Ascending aorta (tissue), 2 donors: ENCODE measurements around the gene CFAP97D1. TPM values are rescaled to one million over a fixed set of nuclear protein-coding genes. Genes with fewer than 3 reads are reported as not detected.
A peak's percentile ranks its signal among the peaks of the same experiment; 100 is the strongest.

Experiments
- DNase-seq, 2 donors: peaks; one replicate each; pipeline ENCODE4 v3.0.0-alpha.2; 2019; ENCODE audit warnings: low spot score in 2 of 2
- H3K27ac ChIP-seq, 2 donors: fragments of 200-600 bp; sonication (generic); one replicate each; pipeline ENCODE4 v1.5.1; 2016 to 2017; ENCODE audit warnings: mild to moderate bottlenecking in 1 of 2
- H3K27me3 ChIP-seq: fragments of 200-600 bp; sonication (generic); one replicate; pipeline ENCODE4 v1.5.1; 2017
- H3K36me3 ChIP-seq, 2 donors: fragments of 200-600 bp; sonication (generic); one replicate each; pipeline ENCODE4 v1.5.1; 2016
- H3K4me1 ChIP-seq, 2 donors: fragments of 200-600 bp; sonication (generic); one replicate each; pipeline ENCODE4 v1.5.1; 2016 to 2017; ENCODE audit warnings: mild to moderate bottlenecking in 1 of 2
- H3K4me3 ChIP-seq, 2 donors: fragments of 200-600 bp; sonication (generic); one replicate each; pipeline ENCODE4 v1.5.1; 2016 to 2017; ENCODE audit warnings: mild to moderate bottlenecking in 1 of 2
- H3K9me3 ChIP-seq, 2 donors: fragments of 200-600 bp; sonication (generic); one replicate each; pipeline ENCODE4 v1.5.1; 2016
- CTCF ChIP-seq, 3 experiments: fragments of 200-600 bp in 2 of 3; fragments of 450-650 bp in 1 of 3; sonication (generic) in 2 of 3; IDR thresholded peaks; one replicate each; pipeline ENCODE4 v1.5.1; 2016 to 2019; ENCODE audit warnings: antibody characterized with exemption in 3 of 3, mild to moderate bottlenecking in 1 of 3, moderate library complexity in 1 of 3
- intact Hi-C: fragments of 100-400 bp; cut with DNase I; formaldehyde crosslinking; loops from one replicate; pipeline ENCODE4 v1.15.1; 2023
- total RNA-seq: library from RNA; depleted of rRNA; stranded (reverse); fragments of >200 nt; gene quantifications from one replicate; pipeline ENCODE4 v1.1.0, GENCODE V29; 2016

The CFAP97D1 gene
- total RNA-seq, 1 donor from 2014 or later: not detected

GRCh38 chr17:43771463-43771862, 8.8 kb upstream of the CFAP97D1 start:
- Histone ChIP-seq H3K27me3 (no peaks in the 10 kb centered on the region), H3K27ac (no peak overlapping the region), H3K4me1 (peaks cover 7 to 34% of the 10 kb centered on the region in 2 donors), H3K4me3 (no peak overlapping the region), H3K36me3 (peaks cover 43 to 85% of the 10 kb centered on the region in 2 donors), H3K9me3 (no peaks in the 10 kb centered on the region)
- intact Hi-C loops: loop anchor here (10.0 kb wide), 1 partner anchor 377 kb away; the partner anchor contains the start of gene ARL4D
- TF ChIP-seq CTCF (IDR thresholded peaks at IDR 0.05): no peak
- DNase-seq: no peak

- no peak for TF ChIP-seq CTCF (IDR thresholded peaks at IDR 0.05)
- peak in 1 of 2 donors; percentile 82 for DNase-seq
- Histone ChIP-seq H3K27me3 (no peaks in the 10 kb centered on the region), H3K4me3 (no peak overlapping the region), H3K27ac (peak overlapping the region; percentile 72 to 98), H3K9me3 (no peaks in the 10 kb centered on the region), H3K36me3 (peaks cover 43 to 79% of the 10 kb centered on the region in 2 donors), H3K4me1 (peaks cover 11 to 48% of the 10 kb centered on the region in 2 donors)
- intact Hi-C loops: loop anchor here (10.0 kb wide), 1 partner anchor 378 kb away; the partner anchor contains the start of gene ARL4D
Observed at GRCh38 chr17:43772877-43773648, 7.2 kb upstream of the CFAP97D1 start.

- no peaks in the 10 kb centered on the region for H3K27me3 ChIP-seq
- H3K4me1 ChIP-seq: peaks cover 11 to 43% of the 10 kb centered on the region in 2 donors
- peaks cover 29 to 64% of the 10 kb centered on the region in 2 donors for H3K36me3 ChIP-seq
- H3K27ac ChIP-seq: peak overlapping the region; percentile 72 to 98
- intact Hi-C loops: loop anchor here (5.0 to 10.0 kb wide), 2 partner anchors 73 to 380 kb away; partner anchors contain the start of genes ARL4D and CD300LG
- H3K4me3 ChIP-seq: no peak overlapping the region
- DNase-seq: no peak
- TF ChIP-seq CTCF (IDR thresholded peaks at IDR 0.05): no peak
- no peaks in the 10 kb centered on the region for H3K9me3 ChIP-seq
Observed at GRCh38 chr17:43774304-43775250, 5.7 kb upstream of the CFAP97D1 start.

- peak within 1 kb of the TSS; percentile 82 to 93 for H3K4me3 ChIP-seq
- peak within 1 kb of the TSS; percentile 98 to 100 for H3K27ac ChIP-seq
- peak; percentile 92 to 98 for DNase-seq
- H3K9me3 ChIP-seq: no peaks in the 10 kb centered on the region
- no peaks in the 10 kb centered on the region for H3K27me3 ChIP-seq
- intact Hi-C loops: loop anchor here (2.0 to 10.0 kb wide), 3 partner anchors 54 to 384 kb away; partner anchors contain the start of genes ARL4D, CD300LG and MPP3
- peaks cover 11 to 25% of the 10 kb centered on the region in 2 donors for H3K36me3 ChIP-seq
- TF ChIP-seq CTCF (IDR thresholded peaks at IDR 0.05): no peak
- H3K4me1 ChIP-seq: peaks cover 6 to 35% of the 10 kb centered on the region in 2 donors
Observed at GRCh38 chr17:43778337-43779144, 1.7 kb upstream of the CFAP97D1 start, which contains the start of gene DUSP3. TSS of gene DUSP3 (minus strand) at chr17:43778977. CDS start at chr17:43778924, 53 bp downstream.
